ENCODE measurements around the gene MCFD2.

Gene MCFD2
- total RNA-seq, result 41.5 reads per million, percentile 64 among the genes with 10 or more reads in this experiment

- no peak for DNase-seq
Observed at GRCh38 chr2:46915281-46915810, at the start of gene MCFD2. Gene MCFD2, minus strand, starts transcription at chr2:46915806. Its CDS starts 6,635 bp downstream, at chr2:46909171.

GRCh38 chr2:46964835-46965560, 49.4 kb upstream of the MCFD2 start:
- DNase-seq, result no peak

- DNase-seq, result no peak
Observed at GRCh38 chr2:46963941-46964673, 48.5 kb upstream of the MCFD2 start.

GRCh38 chr2:46963210-46963609, 47.6 kb upstream of the MCFD2 start:
- no peak for DNase-seq

- no peak for DNase-seq
Observed at GRCh38 chr2:46962751-46963150, 47.1 kb upstream of the MCFD2 start.

GRCh38 chr2:46960618-46961017, 45.0 kb upstream of the MCFD2 start:
- DNase-seq, result no peak

GRCh38 chr2:46958431-46959017, 42.9 kb upstream of the MCFD2 start:
- DNase-seq, result no peak

GRCh38 chr2:46956981-46957531, 41.5 kb upstream of the MCFD2 start:
- no peak for DNase-seq

- DNase-seq, result no peak
Observed at GRCh38 chr2:46955764-46956163, 40.2 kb upstream of the MCFD2 start.

GRCh38 chr2:46954951-46955571, 39.5 kb upstream of the MCFD2 start:
- no peak for DNase-seq

GRCh38 chr2:46952171-46952570, 36.6 kb upstream of the MCFD2 start:
- no peak for DNase-seq

- DNase-seq, result no peak
Observed at GRCh38 chr2:46951290-46952064, 35.9 kb upstream of the MCFD2 start.

GRCh38 chr2:46950314-46950713, 34.7 kb upstream of the MCFD2 start:
- DNase-seq, result no peak

- DNase-seq, result no peak
Observed at GRCh38 chr2:46947841-46948240, 32.2 kb upstream of the MCFD2 start.

- no peak for DNase-seq
Observed at GRCh38 chr2:46945671-46946070, 30.1 kb upstream of the MCFD2 start.

GRCh38 chr2:46943881-46944798, 28.5 kb upstream of the MCFD2 start:
- peak; percentile 65 for DNase-seq

GRCh38 chr2:46942891-46943626, 27.5 kb upstream of the MCFD2 start:
- no peak for DNase-seq

GRCh38 chr2:46942143-46942526, 26.5 kb upstream of the MCFD2 start:
- DNase-seq, result peak; percentile 74

GRCh38 chr2:46939626-46940359, 24.2 kb upstream of the MCFD2 start:
- no peak for DNase-seq

Measured in effector CD4-positive, alpha-beta T cell (primary cell).